Measurements from ENCODE around the gene C3orf22. TPM values are rescaled to one million over a fixed set of nuclear protein-coding genes. Genes with fewer than 3 reads are reported as not detected.

The C3orf22 gene
- total RNA-seq, 1 experiment from 2014 or later: not detected

GRCh38 chr3:126529585-126530170 is 29.1 kb downstream of the C3orf22 start:
- DNase-seq: no peak
- H3K27me3 ChIP-seq (ENCODE audit: control insufficient read depth, insufficient read depth, low read length): peaks cover 2% of the 10 kb centered on the region
- no peaks in the 10 kb centered on the region for H3K36me3 ChIP-seq (replicated peaks; ENCODE audit: control insufficient read depth, insufficient read depth, low read length)
- no peak overlapping the region for H3K4me3 ChIP-seq (ENCODE audit: insufficient read depth, low read depth, low read length)

- no peaks in the 10 kb centered on the region for H3K36me3 ChIP-seq (replicated peaks; ENCODE audit: control insufficient read depth, insufficient read depth, low read length)
- peaks cover 8% of the 10 kb centered on the region for H3K27me3 ChIP-seq (ENCODE audit: control insufficient read depth, insufficient read depth, low read length)
- DNase-seq: no peak
- H3K4me3 ChIP-seq (ENCODE audit: insufficient read depth, low read depth, low read length): no peak overlapping the region
These were observed 29.8 kb downstream of the C3orf22 start for GRCh38 chr3:126528800-126529541.

DNA sequence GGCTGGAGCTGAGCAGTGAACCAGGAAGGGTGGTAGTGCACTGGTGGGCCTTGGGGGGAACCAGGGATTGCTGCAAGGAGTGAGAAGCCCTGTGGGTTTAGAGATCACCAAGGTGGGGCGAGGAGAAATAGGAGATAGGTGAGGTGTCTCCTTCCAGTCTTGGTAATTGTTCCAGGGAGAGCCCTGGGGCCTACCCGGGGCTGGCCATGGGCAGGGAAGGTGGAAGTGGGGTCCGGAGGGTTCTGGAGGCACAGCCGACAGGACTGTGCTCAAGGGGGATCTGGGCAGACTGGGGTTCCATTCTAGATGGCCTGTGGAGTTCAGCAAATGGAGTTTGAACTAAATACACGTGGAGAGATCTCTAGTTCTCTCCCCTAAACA is 30.3 kb downstream of the C3orf22 start:
- Histone ChIP-seq H3K36me3 (replicated peaks; ENCODE audit: control insufficient read depth, insufficient read depth, low read length) (no peaks in the 10 kb centered on the region), H3K4me3 (ENCODE audit: insufficient read depth, low read depth, low read length) (no peak overlapping the region), H3K27me3 (ENCODE audit: control insufficient read depth, insufficient read depth, low read length) (peaks cover 13% of the 10 kb centered on the region)
- no peak for DNase-seq

DNA sequence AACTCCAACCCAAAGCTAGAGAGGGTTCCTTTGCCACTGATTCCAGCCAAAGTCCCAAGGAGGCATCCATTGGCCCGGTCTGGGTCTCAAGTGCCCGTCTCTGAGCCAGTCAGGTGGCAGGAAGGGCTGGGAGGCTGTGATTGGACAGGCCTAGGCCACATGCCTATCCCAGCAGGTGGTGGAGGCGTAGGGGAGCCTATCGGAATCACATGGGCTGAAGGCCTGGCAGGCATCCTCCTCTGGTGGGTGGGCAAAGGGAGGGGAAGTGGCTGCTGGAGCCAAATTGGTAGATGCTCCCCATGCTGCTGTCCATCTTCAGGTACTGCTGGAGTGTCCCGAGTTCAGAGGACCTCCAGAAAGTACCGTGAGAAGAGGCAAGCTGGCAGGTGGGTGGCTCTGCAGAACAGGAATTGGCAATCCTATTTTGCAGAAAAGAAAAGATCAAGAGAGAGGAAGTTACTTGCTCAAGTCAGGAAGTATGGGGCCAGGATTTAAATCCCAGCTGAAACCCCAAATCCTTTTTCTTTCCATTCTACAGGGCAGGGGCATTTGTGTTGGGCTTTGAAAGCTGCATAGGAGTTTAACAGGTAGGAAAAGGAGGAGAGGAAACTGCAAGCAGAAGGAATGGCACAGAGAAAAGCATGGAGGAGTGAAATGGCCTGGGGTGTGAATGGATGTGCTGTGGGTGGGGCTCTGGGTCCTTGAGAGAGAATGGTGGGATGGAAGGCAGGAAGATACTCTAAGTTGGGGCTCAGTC is 31.1 kb downstream of the C3orf22 start:
- peak; percentile 75 for DNase-seq
- H3K36me3 ChIP-seq (replicated peaks; ENCODE audit: control insufficient read depth, insufficient read depth, low read length): no peaks in the 10 kb centered on the region
- H3K4me3 ChIP-seq (ENCODE audit: insufficient read depth, low read depth, low read length): no peak overlapping the region
- peaks cover 20% of the 10 kb centered on the region for H3K27me3 ChIP-seq (ENCODE audit: control insufficient read depth, insufficient read depth, low read length)

DNA sequence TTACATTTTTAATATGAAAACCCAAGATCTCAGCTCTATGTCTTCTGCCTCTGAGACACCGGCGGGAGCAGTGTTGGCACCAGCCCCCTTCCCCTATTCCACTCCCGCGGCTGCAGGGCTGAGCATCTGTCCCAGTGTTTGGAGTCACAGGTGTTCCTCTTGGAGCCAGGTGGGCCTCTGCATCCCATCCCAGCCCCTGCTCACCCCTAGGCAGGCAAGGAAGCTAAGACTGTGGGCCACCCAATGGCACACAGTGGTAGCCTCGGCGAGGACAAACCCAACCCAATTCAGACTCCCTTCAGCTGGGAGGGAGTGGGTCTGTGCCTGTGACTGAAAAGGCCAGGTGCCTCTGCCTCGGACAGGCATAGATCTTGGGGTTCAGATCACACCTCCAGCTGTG is 31.7 kb downstream of the C3orf22 start:
- no peak for DNase-seq
- no peaks in the 10 kb centered on the region for H3K36me3 ChIP-seq (replicated peaks; ENCODE audit: control insufficient read depth, insufficient read depth, low read length)
- peaks cover 20% of the 10 kb centered on the region for H3K27me3 ChIP-seq (ENCODE audit: control insufficient read depth, insufficient read depth, low read length)
- H3K4me3 ChIP-seq (ENCODE audit: insufficient read depth, low read depth, low read length): no peak overlapping the region

GRCh38 chr3:126526668-126527005 is 32.1 kb downstream of the C3orf22 start:
- H3K4me3 ChIP-seq (ENCODE audit: insufficient read depth, low read depth, low read length): no peak overlapping the region
- no peak for DNase-seq
- peaks cover 20% of the 10 kb centered on the region for H3K27me3 ChIP-seq (ENCODE audit: control insufficient read depth, insufficient read depth, low read length)
- H3K36me3 ChIP-seq (replicated peaks; ENCODE audit: control insufficient read depth, insufficient read depth, low read length): no peaks in the 10 kb centered on the region

GRCh38 chr3:126525853-126526667 is 32.7 kb downstream of the C3orf22 start:
- Histone ChIP-seq H3K4me3 (ENCODE audit: insufficient read depth, low read depth, low read length) (no peak overlapping the region), H3K36me3 (replicated peaks; ENCODE audit: control insufficient read depth, insufficient read depth, low read length) (no peaks in the 10 kb centered on the region), H3K27me3 (ENCODE audit: control insufficient read depth, insufficient read depth, low read length) (peaks cover 20% of the 10 kb centered on the region)
- no peak for DNase-seq

DNA sequence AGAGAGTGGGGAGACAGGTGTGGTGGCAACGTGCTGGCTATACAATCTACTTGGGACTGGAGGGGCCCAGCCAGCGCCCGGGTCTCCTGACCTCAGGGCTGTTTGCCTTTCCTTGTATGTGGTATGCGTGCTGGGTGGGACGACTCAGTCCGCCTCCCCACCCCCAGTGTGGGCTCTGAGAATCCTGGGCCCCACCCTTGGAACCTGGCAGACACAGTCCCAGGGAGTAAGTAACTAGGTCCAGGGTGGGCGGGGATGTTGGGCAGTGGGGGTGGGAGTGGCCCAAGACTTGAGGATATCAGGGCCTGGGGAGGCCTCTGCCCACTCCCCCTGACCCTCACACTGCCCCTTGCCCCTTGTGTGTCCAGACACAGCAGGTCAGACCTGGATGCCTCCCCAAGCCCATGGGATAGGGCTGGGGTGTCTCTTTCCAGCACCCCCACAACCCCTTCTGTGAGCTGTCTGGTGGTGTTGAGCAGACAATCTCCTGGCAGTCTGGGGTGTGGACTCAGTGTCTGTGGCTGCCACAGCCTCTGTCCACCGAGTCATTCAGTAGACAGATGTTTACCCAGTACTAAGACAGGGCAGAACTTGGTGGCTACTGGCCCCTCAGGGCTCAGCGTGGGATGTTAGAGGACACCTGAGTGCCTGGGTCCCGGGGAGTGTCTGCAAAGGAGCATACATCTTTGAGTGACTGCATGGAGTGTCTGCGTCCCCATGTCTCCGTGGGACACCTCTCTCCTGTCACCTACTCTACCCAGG is 33.5 kb downstream of the C3orf22 start:
- DNase-seq: peak; percentile 52
- no peak overlapping the region for H3K4me3 ChIP-seq (ENCODE audit: insufficient read depth, low read depth, low read length)
- peaks cover 20% of the 10 kb centered on the region for H3K27me3 ChIP-seq (ENCODE audit: control insufficient read depth, insufficient read depth, low read length)
- no peaks in the 10 kb centered on the region for H3K36me3 ChIP-seq (replicated peaks; ENCODE audit: control insufficient read depth, insufficient read depth, low read length)

- Histone ChIP-seq H3K4me3 (ENCODE audit: insufficient read depth, low read depth, low read length) (peak overlapping the region; percentile 53), H3K36me3 (replicated peaks; ENCODE audit: control insufficient read depth, insufficient read depth, low read length) (no peaks in the 10 kb centered on the region), H3K27me3 (ENCODE audit: control insufficient read depth, insufficient read depth, low read length) (peaks cover 20% of the 10 kb centered on the region)
- DNase-seq: no peak
These were observed 34.2 kb downstream of the C3orf22 start for GRCh38 chr3:126524429-126524988.

DNA sequence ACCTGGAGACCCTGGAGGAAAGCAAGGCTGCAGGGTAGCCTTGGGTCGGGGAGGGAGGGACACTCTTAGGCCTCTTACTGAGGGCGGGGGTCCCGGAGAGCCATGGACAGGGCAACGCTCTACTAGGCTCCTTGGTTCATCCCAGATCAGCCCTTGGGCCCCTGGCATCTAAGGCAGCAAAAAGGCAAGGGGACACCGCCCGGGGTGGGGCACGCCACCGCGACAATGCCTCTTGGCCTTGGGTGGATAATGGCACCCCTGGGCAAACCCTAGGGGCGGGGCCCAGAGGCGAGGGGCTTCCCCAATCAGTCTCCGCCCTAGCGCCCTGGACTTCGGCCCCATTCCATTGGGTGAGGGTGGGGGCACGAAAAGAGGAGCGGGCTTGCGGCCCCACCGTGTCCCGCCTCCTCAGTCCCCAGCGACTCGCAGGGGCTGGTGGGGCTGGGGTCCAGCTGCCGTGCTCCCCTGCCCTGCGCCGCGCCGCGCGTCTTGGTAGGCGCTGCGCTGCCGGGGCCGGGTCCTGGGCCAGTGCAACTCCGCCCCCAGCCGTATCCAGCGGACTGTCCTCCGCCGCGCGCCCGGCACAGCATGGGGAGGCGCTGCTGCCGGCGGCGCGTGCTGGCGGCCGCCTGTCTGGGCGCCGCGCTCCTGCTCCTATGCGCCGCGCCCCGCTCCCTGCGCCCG is 34.8 kb downstream of the C3orf22 start, which contains the start of gene CHST13:
Gene CHST13 (plus strand): TSS at position 411 of the 684 bp plus-strand sequence. CDS start 178 bp downstream, at position 589.
- peaks cover 20% of the 10 kb centered on the region for H3K27me3 ChIP-seq (ENCODE audit: control insufficient read depth, insufficient read depth, low read length)
- no peaks in the 10 kb centered on the region for H3K36me3 ChIP-seq (replicated peaks; ENCODE audit: control insufficient read depth, insufficient read depth, low read length)
- H3K4me3 ChIP-seq (ENCODE audit: insufficient read depth, low read depth, low read length): peak within 1 kb of the TSS; percentile 53
- DNase-seq: peak; percentile 95

DNA sequence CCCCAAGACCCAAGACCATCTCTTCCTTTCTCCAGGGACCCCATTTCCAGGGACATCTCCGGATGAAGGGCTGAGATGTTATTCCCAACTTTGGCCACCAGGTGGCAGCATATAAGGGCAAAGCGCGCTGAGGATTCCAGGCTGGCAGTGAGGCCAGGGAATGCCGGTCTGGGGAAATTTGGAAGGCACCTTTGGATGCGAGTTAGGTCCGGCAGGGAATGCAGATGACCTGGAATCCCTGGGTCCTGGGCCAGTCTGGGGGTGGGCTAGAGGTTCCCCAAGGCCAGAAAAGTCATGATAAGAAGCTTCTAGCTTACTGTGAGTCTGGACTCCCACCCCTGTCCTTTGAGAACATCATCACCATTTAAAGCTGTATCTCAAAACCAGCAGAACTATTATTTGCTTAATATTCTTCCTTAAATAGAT is 36.4 kb downstream of the C3orf22 start:
- no peak overlapping the region for H3K4me3 ChIP-seq (ENCODE audit: insufficient read depth, low read depth, low read length)
- DNase-seq: peak; percentile 94
- H3K27me3 ChIP-seq (ENCODE audit: control insufficient read depth, insufficient read depth, low read length): peaks cover 20% of the 10 kb centered on the region
- H3K36me3 ChIP-seq (replicated peaks; ENCODE audit: control insufficient read depth, insufficient read depth, low read length): no peaks in the 10 kb centered on the region

- no peak overlapping the region for H3K4me3 ChIP-seq (ENCODE audit: insufficient read depth, low read depth, low read length)
- H3K36me3 ChIP-seq (replicated peaks; ENCODE audit: control insufficient read depth, insufficient read depth, low read length): no peaks in the 10 kb centered on the region
- peaks cover 20% of the 10 kb centered on the region for H3K27me3 ChIP-seq (ENCODE audit: control insufficient read depth, insufficient read depth, low read length)
- no peak for DNase-seq
These were observed 37.4 kb downstream of the C3orf22 start for GRCh38 chr3:126521122-126521891.

All from H7 (cell line).